Measurements from ENCODE around the gene HS3ST3B1.

DNA sequence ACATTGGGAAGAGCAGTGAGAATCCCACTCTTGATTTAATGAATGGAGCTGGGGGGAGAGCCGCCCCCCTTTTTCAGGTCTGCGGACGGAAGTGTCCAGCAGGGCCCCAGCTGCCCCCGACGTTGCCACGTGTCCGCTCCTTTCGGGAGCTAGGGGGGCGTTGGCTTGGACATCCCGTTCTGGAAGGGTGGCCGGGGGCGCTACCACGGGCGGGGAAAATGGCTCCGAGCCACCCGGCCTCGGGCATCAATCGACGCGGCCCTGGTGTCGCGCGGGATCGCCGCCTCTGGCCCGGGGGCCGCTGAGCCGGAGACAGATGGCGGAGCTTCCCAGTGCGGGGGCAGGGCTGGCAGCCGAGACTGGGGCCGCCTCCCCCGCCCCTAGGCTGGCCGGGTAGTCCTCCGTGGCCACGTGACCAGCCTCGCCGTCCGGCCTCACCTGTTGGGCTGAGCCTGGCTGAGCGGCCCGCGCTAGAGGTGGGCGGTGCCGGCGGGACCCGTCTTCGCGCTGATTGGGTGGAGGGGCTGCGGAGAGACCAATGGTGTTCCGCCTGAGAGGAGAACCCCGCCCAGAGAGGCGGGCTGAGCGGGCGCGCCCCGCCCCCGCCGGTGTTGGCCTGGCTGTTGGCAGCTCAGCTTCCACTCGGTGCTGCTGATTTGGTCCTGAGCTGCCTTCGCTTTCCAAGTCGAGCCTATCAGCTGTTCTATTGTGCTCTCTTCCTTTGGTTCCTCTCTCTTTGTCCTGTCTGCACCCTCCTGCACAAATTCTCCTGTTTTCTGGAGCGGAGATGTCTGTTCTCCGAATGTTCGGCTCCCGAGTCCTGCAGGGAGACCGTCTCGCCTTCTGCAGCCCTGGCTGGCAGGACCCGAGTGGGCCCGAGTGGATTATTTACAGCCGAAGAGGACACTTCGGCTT lies 8.3 kb downstream of the HS3ST3B1 start:
- TF ChIP-seq EP300 (IDR thresholded peaks at IDR 0.05; ENCODE audit: low read depth) (no peak), POLR2A (IDR thresholded peaks at IDR 0.05) (no peak), POLR2AphosphoS5 (IDR thresholded peaks at IDR 0.05) (peak in 2 of 3 donors; percentile 41 to 44)
- TF ChIP-seq, protein P1, sequence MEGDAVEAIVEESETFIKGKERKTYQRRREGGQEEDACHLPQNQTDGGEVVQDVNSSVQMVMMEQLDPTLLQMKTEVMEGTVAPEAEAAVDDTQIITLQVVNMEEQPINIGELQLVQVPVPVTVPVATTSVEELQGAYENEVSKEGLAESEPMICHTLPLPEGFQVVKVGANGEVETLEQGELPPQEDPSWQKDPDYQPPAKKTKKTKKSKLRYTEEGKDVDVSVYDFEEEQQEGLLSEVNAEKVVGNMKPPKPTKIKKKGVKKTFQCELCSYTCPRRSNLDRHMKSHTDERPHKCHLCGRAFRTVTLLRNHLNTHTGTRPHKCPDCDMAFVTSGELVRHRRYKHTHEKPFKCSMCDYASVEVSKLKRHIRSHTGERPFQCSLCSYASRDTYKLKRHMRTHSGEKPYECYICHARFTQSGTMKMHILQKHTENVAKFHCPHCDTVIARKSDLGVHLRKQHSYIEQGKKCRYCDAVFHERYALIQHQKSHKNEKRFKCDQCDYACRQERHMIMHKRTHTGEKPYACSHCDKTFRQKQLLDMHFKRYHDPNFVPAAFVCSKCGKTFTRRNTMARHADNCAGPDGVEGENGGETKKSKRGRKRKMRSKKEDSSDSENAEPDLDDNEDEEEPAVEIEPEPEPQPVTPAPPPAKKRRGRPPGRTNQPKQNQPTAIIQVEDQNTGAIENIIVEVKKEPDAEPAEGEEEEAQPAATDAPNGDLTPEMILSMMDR (IDR thresholded peaks at IDR 0.05) = no peak

All from transverse colon (tissue), 4 donors.